ENCODE data around the gene CHIA. TPM values are rescaled to one million over a fixed set of nuclear protein-coding genes. Genes with fewer than 3 reads are reported as not detected.

The CHIA gene
- total RNA-seq, 1 experiment from 2014 or later, result not detected

DNA sequence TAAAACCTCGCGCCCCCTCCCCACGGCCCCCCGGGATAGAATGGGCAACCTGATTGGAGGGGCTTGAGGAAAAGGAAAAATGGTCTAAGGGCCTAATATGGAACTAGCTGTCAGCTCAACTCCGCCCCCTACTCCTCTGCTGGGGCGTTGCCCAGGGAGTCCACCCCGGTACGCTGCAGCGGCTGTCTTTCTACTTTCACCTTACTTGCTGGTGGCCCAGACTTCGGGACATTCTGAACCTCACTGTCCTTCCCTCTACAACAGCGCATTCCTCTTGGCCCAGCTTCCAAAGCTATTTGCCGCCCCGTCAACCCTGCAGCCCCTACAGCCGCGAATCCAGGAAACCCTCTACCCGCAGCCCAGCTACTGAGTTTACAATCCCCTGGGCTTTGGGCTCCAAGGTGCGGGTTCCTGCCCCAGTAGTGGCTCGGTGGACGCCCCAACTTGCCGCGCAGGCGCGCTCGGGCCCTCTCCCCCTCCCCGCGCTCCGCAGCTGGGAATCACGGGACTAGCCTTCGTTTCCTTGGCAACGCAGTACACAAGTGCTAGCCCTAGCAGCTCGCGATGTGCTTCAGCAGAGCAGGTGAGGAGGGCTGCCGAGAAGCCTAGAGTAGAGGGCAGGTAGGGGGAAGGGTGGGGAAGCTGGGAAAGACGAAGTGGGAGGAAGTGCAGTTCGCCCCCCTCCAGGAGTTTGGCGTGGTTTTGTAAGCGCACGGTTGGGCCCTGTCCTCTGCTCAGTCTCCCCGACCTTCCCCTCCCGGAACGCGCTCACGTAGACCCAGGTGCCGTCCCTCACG lies 55.6 kb downstream of the CHIA start:
- peaks cover 3% of the 10 kb centered on the region for H3K23me2 ChIP-seq (ENCODE audit: insufficient read length, low read depth, low read length, poor library complexity, severe bottlenecking)
- H3K4me2 ChIP-seq (ENCODE audit: insufficient read depth, insufficient read length, low read length), result peak overlapping the region; percentile 62
- H3K9me3 ChIP-seq (ENCODE audit: control insufficient read depth, low read depth, low read length), result no peaks in the 10 kb centered on the region
- TF ChIP-seq, protein P1, sequence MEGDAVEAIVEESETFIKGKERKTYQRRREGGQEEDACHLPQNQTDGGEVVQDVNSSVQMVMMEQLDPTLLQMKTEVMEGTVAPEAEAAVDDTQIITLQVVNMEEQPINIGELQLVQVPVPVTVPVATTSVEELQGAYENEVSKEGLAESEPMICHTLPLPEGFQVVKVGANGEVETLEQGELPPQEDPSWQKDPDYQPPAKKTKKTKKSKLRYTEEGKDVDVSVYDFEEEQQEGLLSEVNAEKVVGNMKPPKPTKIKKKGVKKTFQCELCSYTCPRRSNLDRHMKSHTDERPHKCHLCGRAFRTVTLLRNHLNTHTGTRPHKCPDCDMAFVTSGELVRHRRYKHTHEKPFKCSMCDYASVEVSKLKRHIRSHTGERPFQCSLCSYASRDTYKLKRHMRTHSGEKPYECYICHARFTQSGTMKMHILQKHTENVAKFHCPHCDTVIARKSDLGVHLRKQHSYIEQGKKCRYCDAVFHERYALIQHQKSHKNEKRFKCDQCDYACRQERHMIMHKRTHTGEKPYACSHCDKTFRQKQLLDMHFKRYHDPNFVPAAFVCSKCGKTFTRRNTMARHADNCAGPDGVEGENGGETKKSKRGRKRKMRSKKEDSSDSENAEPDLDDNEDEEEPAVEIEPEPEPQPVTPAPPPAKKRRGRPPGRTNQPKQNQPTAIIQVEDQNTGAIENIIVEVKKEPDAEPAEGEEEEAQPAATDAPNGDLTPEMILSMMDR (conservative IDR thresholded peaks at IDR 0.05), result peak; percentile 38; the same call in 2 of the 3 replicates
- Mint-ChIP-seq H3K4me3 (peak overlapping the region; percentile 86 to 90), H3K9me3 (no peaks in the 10 kb centered on the region), H3K36me3 (ENCODE audit: insufficient read depth in 1 of 3, low read depth in 3 of 3) (no peaks in the 10 kb centered on the region), H3K27me3 (ENCODE audit: low read depth) (peaks cover 2% of the 10 kb centered on the region), H3K4me1 (peaks cover 22 to 28% of the 10 kb centered on the region in 2 experiments), H3K27ac (peak overlapping the region; percentile 90 to 99 (median 97))
- no peak overlapping the region for H4K5ac ChIP-seq (ENCODE audit: insufficient read length, low read depth, low read length)
- H3K18ac ChIP-seq (ENCODE audit: insufficient read length, low read depth, low read length), result peak overlapping the region; percentile 89
- no peak overlapping the region for H3K27ac ChIP-seq (ENCODE audit: insufficient read length, low read depth, low read length)
- no peak overlapping the region for H4K91ac ChIP-seq (ENCODE audit: insufficient read length, low read depth, low read length)
- H3K9ac ChIP-seq (ENCODE audit: extremely low read depth, insufficient read length, low read length), result peak overlapping the region; percentile 1
- no peak overlapping the region for H2BK20ac ChIP-seq (ENCODE audit: low read depth, low read length, poor library complexity, severe bottlenecking)
- no peak overlapping the region for H4K8ac ChIP-seq (replicated peaks; ENCODE audit: insufficient read length, low read depth, low read length)
- H2AK5ac ChIP-seq (ENCODE audit: insufficient read length, low read length), result no peak overlapping the region
- H3K79me2 ChIP-seq (ENCODE audit: insufficient read depth, low read length), result no peaks in the 10 kb centered on the region
- H3K14ac ChIP-seq (ENCODE audit: insufficient read depth, low read length), result peak overlapping the region; percentile 74
- no peak overlapping the region for H3T11ph ChIP-seq (ENCODE audit: low read length)
- no peaks in the 10 kb centered on the region for H3K27me3 ChIP-seq (ENCODE audit: insufficient read depth, low read length)
- H3K79me1 ChIP-seq (ENCODE audit: insufficient read depth, low read depth, low read length, poor library complexity, severe bottlenecking), result no peaks in the 10 kb centered on the region
- peak; percentile 97 for DNase-seq
- WGBS (ENCODE audit: extremely low coverage, insufficient read length, low lambda C conversion rate), result no CpG with 5 or more reads among the region's 45 CpGs
- no peak overlapping the region for H2BK5ac ChIP-seq (ENCODE audit: insufficient read length, low read length)
- H2AFZ ChIP-seq (ENCODE audit: low read length), result no peak overlapping the region
- no peak overlapping the region for H3K23ac ChIP-seq (ENCODE audit: insufficient read length, low read depth, low read length)
- H3K56ac ChIP-seq (ENCODE audit: insufficient read length, low read depth, low read length), result no peak overlapping the region
- no peak overlapping the region for H3K4ac ChIP-seq (ENCODE audit: low read depth, low read length)
- no peak overlapping the region for H2BK120ac ChIP-seq (ENCODE audit: low read depth, low read length, poor library complexity, severe bottlenecking)
- H4K20me1 ChIP-seq (ENCODE audit: control insufficient read depth, insufficient read depth, insufficient read length), result no peaks in the 10 kb centered on the region
- no peak overlapping the region for H2BK15ac ChIP-seq (ENCODE audit: low read depth, low read length)
- peaks cover 2% of the 10 kb centered on the region; the same call in 1 of the 2 replicates for H3K4me1 ChIP-seq (ENCODE audit: insufficient read depth, low read length)
- no peak overlapping the region for H2BK12ac ChIP-seq (ENCODE audit: insufficient read length, low read depth, low read length)

Measured in H9 (cell line).